ENCODE measurements around the gene RANBP3. TPM values are rescaled to one million over a fixed set of nuclear protein-coding genes. Genes with fewer than 3 reads are reported as not detected.

RANBP3 gene
- total RNA-seq, 1 experiment from 2014 or later, result 59.5 TPM

DNA sequence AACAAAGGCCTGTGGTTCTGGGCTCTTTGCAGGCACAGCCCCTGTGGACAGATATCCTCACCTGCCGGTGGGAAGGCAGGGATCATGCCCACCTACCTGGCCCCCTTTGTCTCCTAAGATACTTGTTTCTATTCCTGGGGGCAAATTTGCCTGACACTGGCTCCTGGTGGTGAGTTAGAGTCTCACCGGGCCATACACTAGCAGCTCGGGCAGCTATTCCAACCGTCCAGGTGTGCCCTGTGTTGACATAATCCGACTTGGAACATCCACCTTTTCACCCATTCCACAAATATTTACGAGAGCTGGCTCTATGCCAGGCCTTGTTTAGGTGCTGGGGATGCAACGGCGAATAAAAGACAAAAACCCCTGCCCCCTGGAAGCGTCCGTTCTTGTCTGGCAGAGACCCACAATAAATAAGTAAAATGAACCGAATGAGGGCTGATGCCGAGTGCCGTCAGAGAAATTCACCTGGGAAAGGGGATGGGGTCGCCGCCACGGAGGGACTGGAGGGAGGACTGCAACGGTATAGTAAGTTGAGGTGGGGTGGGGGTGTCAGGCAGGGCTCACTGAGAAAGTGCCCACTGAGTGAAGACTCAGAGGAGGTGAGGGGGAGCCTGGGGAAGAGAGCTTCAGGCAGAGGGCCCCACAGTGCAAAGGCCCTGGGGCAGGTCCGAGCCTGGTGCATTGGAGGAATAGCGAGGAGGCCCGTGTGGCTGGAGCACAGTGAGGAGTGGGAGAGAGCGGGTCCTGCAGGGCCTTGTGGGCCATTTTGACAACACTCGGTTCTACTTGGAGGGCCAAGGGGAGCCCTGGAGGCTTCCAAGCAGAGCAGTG, 43.2 kb upstream of the RANBP3 start:
- ChIA-PET POLR2A (interaction anchor here (0.6 kb wide), 1 partner anchor 193 kb away, joined by 3 read pairs; no protein-coding TSS in a partner anchor), CTCF (interaction anchor here (1.4 kb wide), 1 partner anchor 15 kb away, joined by 5 read pairs; no protein-coding TSS in a partner anchor)
- peak overlapping the region; percentile 24 for H3K27ac Mint-ChIP-seq (ENCODE audit: low read depth, unreplicated experiment)
- BruUV-seq (replicated peaks), result no TSS peak
- DNase-seq (ENCODE audit: unreplicated experiment), result no peak
- intact Hi-C loops (cut with micrococcal nuclease), result no loop called here
- H3K9me3 Mint-ChIP-seq (ENCODE audit: unreplicated experiment), result no peaks in the 10 kb centered on the region
- TF ChIP-seq, protein P1, sequence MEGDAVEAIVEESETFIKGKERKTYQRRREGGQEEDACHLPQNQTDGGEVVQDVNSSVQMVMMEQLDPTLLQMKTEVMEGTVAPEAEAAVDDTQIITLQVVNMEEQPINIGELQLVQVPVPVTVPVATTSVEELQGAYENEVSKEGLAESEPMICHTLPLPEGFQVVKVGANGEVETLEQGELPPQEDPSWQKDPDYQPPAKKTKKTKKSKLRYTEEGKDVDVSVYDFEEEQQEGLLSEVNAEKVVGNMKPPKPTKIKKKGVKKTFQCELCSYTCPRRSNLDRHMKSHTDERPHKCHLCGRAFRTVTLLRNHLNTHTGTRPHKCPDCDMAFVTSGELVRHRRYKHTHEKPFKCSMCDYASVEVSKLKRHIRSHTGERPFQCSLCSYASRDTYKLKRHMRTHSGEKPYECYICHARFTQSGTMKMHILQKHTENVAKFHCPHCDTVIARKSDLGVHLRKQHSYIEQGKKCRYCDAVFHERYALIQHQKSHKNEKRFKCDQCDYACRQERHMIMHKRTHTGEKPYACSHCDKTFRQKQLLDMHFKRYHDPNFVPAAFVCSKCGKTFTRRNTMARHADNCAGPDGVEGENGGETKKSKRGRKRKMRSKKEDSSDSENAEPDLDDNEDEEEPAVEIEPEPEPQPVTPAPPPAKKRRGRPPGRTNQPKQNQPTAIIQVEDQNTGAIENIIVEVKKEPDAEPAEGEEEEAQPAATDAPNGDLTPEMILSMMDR (IDR thresholded peaks at IDR 0.05; ENCODE audit: unreplicated experiment), result no peak
- no peaks in the 10 kb centered on the region for H3K27me3 Mint-ChIP-seq (ENCODE audit: insufficient read depth, unreplicated experiment)
- no peaks in the 10 kb centered on the region for H3K4me1 Mint-ChIP-seq (ENCODE audit: insufficient read depth, unreplicated experiment)
- peaks cover 6% of the 10 kb centered on the region for H3K36me3 Mint-ChIP-seq (ENCODE audit: insufficient read depth, unreplicated experiment)
- H3K4me3 Mint-ChIP-seq (ENCODE audit: unreplicated experiment), result no peak overlapping the region

DNA sequence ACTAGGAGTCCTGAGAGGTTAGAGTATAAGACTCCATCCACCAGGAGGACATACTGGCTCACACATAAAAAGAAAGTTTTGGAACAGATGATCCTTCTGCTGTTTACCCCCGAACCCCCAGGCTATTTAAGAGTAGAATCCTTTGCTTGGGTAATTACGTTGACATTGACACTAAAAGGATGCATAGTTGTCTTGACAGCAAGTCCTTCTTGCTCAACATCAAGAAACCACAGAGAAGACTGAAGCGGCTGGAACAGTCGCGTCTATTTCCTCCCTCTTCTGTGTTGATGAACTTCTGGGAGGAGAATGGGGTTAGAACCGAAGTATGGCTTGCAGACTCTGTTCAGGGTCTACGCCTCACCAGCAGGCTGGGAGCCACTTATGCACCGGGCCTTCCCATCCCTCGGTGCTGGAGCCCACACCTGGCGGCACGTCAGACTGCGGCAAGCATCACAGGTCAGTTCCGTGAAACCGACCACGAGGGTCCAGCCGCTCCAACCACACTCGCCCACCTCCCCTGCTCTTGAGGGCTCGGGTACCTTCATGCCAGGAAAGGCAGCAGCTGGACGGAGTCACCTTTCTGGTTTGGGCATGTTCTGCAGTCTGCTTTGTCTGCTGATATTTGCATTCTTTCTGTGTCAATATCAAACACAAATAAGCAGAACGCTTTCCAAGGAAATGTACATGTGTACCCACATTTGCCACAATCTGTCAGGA, 42.4 kb upstream of the RANBP3 start:
- CTCF ChIA-PET, result no interaction called here
- no peak overlapping the region for H3K4me3 Mint-ChIP-seq (ENCODE audit: unreplicated experiment)
- no peak overlapping the region for H3K27ac Mint-ChIP-seq (ENCODE audit: low read depth, unreplicated experiment)
- DNase-seq (ENCODE audit: unreplicated experiment), result no peak
- POLR2A ChIA-PET, result no interaction called here
- TF ChIP-seq, protein P1 (IDR thresholded peaks at IDR 0.05; ENCODE audit: unreplicated experiment), result no peak
- no peaks in the 10 kb centered on the region for H3K9me3 Mint-ChIP-seq (ENCODE audit: unreplicated experiment)
- H3K36me3 Mint-ChIP-seq (ENCODE audit: insufficient read depth, unreplicated experiment), result no peaks in the 10 kb centered on the region
- H3K4me1 Mint-ChIP-seq (ENCODE audit: insufficient read depth, unreplicated experiment), result no peaks in the 10 kb centered on the region
- intact Hi-C loops (cut with micrococcal nuclease), result no loop called here
- BruUV-seq (replicated peaks), result no TSS peak
- H3K27me3 Mint-ChIP-seq (ENCODE audit: insufficient read depth, unreplicated experiment), result no peaks in the 10 kb centered on the region

DNA sequence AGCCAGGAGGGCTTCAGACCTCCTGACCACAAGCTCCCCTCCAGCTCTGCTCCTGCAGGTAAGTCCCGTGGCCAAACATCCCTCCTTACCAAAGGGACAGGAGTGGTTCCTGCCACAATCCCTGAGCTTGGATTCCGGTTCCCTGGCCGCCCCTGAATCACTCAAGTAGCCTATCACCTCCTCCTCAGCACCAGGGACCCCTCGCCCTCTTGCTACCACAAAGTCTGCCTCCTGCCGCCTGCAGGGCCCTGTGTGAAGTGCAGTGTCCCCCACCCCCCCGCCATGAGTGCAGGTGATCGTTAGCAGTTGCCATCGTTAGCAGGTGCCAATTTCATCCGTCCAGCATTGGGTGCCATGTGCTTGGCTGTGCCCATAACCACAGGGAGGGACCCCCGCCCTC, 40.8 kb upstream of the RANBP3 start:
- TF ChIP-seq, protein P1 (IDR thresholded peaks at IDR 0.05; ENCODE audit: unreplicated experiment), result no peak
- ChIA-PET CTCF (no interaction called here), POLR2A (no interaction called here)
- H3K9me3 Mint-ChIP-seq (ENCODE audit: unreplicated experiment), result no peaks in the 10 kb centered on the region
- H3K4me3 Mint-ChIP-seq (ENCODE audit: unreplicated experiment), result no peak overlapping the region
- no TSS peak for BruUV-seq (replicated peaks)
- DNase-seq (ENCODE audit: unreplicated experiment), result no peak
- no peaks in the 10 kb centered on the region for H3K27me3 Mint-ChIP-seq (ENCODE audit: insufficient read depth, unreplicated experiment)
- intact Hi-C loops (cut with micrococcal nuclease), result no loop called here
- H3K27ac Mint-ChIP-seq (ENCODE audit: low read depth, unreplicated experiment), result no peak overlapping the region
- no peaks in the 10 kb centered on the region for H3K4me1 Mint-ChIP-seq (ENCODE audit: insufficient read depth, unreplicated experiment)
- no peaks in the 10 kb centered on the region for H3K36me3 Mint-ChIP-seq (ENCODE audit: insufficient read depth, unreplicated experiment)

DNA sequence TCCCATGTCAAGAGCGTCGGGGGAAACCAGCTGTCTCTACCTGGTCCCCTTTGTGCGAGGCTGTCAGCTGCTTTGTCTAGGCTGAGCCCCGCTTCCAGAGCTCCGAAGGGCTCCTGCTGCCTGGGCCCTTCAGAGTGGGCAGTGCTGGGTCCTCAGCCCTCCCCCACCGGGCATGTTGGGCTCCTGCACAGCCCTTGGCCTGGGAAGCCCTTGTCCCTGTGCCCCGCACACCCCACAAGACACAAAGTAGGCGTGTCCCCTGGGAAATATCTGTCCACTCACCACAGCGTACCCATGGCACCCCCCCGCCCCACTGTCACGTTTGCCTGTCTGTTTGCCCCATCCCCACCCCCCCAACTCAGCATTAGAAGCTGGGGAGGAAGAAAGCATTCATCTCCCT, 39.6 kb upstream of the RANBP3 start:
- ChIA-PET POLR2A (no interaction called here), CTCF (interaction anchor here (0.7 kb wide), 1 partner anchor 31 kb away, joined by 3 read pairs; no protein-coding TSS in a partner anchor)
- Mint-ChIP-seq H3K4me1 (ENCODE audit: insufficient read depth, unreplicated experiment) (no peaks in the 10 kb centered on the region), H3K27ac (ENCODE audit: low read depth, unreplicated experiment) (no peak overlapping the region), H3K36me3 (ENCODE audit: insufficient read depth, unreplicated experiment) (no peaks in the 10 kb centered on the region), H3K9me3 (ENCODE audit: unreplicated experiment) (no peaks in the 10 kb centered on the region), H3K4me3 (ENCODE audit: unreplicated experiment) (no peak overlapping the region), H3K27me3 (ENCODE audit: insufficient read depth, unreplicated experiment) (no peaks in the 10 kb centered on the region)
- no peak for DNase-seq (ENCODE audit: unreplicated experiment)
- no TSS peak for BruUV-seq (replicated peaks)
- TF ChIP-seq, protein P1 (IDR thresholded peaks at IDR 0.05; ENCODE audit: unreplicated experiment), result no peak
- intact Hi-C loops (cut with micrococcal nuclease), result no loop called here

Measured in MCF 10A (cell line).